GM19455 (cell line): Measurements from ENCODE around the gene NOVA2.

Source experiments
- ATAC-seq: cut with Tn5 transposase; IDR thresholded peaks from one replicate; pipeline ENCODE4 v1.9.1; 2021; ENCODE audit not compliant: unreplicated experiment

The NOVA2 gene, protein sequence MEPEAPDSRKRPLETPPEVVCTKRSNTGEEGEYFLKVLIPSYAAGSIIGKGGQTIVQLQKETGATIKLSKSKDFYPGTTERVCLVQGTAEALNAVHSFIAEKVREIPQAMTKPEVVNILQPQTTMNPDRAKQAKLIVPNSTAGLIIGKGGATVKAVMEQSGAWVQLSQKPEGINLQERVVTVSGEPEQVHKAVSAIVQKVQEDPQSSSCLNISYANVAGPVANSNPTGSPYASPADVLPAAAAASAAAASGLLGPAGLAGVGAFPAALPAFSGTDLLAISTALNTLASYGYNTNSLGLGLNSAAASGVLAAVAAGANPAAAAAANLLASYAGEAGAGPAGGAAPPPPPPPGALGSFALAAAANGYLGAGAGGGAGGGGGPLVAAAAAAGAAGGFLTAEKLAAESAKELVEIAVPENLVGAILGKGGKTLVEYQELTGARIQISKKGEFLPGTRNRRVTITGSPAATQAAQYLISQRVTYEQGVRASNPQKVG

DNA sequence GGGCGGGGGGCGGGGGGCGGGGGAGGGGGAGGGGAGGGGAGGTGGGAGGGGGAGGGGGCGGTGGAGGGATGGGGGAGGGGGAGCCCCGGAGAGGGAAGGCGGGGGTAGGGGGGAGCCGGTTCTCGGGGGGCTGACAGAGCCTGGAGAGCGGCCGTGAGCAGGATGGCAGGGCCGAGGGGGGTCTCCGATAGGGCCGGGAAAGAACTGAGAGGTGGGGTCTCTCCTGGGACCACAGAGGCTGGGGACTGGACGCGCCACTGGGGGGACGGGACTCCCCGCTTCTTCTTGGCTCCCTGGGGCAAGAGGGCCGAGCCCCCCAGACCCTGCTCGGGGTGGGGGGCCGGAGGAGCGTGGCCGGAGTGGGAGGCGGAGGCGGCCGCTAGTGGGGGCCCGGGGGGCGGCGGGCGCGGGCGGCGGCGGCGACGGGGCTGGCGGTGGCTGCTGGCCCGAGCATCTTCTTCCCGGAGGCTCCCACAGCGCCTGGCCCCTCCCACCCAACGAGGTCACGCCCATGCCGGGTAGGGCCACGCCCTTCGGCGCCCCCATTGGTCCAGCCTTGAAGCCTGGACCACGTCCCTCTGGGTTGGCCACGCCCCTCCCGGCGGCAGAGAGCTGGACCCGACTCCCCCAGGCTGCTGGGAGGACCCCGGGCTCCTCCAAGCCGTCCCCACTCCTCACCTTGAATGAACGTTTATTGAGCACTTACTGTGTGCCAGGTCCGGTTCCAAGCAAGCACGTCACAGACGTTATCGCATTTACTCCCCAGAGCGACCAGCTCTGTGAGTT, at the start of gene NOVA2:
Gene NOVA2 (minus strand): TSS at position 313 of the 786 bp plus-strand sequence. CDS start 514 bp downstream, outside the sequence.
- ATAC-seq, result no peak

DNA sequence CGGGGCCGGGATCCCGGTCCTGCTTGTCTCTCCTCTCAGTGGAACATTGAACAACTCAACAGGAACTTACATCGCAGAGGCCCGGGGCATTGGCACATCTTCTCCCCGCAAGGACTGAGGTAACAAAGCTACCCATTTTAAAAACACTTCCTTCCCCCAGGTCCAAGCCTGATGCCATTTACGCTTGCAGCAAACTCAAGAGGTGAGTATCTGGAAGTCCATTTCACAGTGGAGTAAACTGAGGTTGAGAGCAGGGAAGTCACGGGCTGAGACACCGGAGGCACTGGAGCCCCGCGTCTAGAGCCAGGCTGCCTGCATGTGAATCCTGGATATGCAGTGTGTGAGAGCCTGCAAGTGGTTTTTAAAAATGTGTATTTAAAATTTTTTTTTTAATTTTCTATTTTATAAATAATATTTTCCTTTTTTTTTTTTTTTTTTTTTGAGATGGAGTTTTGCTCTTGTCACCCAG, 49.7 kb upstream of the NOVA2 start:
- no peak for ATAC-seq

DNA sequence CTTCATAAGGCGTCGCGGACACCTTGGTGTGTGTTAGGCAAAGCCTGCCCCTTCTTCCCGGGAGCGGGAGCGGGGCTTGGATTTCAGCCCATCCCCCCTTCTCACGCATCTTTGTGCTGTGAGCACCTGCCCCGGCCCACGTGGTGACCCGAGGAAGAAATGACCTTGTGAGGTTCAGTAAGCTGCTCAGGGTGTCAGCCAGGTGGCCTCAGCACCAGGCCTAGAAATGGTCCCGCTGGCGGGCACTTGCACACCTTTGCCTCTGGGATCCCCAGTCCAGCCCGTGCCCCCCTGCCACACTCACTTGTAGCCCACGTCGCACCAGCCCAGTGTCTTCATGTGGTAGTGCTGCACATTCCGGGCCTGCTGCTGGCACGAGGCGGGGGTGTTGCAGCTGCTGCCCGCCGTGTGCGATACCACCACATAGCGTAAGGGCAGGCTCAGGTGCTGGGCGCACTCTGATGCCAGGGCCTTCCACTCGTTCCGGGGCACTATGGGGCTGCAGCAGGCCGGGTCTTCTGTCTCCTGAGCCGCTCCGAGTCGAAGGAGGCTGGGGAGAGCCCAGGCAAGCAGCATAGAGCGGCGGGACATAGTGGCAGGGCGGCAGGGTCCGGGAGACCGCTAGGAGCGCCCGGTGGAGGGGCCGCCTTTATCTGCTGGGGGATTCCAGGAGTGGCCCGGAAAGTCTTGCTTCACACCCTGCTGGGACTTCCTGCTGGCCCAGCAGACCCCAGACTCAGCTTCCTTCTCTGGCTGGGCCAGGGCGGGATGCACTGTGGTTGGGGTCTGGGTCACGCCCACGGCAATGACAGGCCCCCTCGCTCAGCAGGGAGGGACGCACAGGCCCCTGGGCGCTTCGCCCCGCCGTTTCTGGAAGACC, 49.0 kb upstream of the NOVA2 start, which contains the start of gene PGLYRP1:
Gene PGLYRP1 (minus strand): TSS at position 623 of the 880 bp plus-strand sequence. CDS start 32 bp downstream, at position 591.
- no peak for ATAC-seq

DNA sequence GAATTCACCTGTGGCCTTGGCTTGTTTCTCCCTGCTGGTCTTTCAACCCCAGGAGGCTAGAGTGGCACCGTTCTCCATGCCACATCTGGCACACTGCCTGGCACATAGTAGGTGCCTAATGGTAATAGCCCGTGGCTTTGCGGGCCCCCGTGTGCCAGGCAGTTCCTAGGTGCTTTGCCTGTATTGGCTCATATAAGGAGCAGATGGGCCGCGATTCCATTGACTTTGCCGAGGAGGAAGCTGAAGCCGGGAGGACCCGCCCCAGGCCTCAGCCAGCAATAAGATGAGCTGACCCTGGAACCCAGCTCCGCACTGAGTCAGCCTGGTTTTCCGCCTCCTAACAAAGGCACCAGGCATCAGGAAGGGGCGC, 48.4 kb upstream of the NOVA2 start:
- no peak for ATAC-seq

DNA sequence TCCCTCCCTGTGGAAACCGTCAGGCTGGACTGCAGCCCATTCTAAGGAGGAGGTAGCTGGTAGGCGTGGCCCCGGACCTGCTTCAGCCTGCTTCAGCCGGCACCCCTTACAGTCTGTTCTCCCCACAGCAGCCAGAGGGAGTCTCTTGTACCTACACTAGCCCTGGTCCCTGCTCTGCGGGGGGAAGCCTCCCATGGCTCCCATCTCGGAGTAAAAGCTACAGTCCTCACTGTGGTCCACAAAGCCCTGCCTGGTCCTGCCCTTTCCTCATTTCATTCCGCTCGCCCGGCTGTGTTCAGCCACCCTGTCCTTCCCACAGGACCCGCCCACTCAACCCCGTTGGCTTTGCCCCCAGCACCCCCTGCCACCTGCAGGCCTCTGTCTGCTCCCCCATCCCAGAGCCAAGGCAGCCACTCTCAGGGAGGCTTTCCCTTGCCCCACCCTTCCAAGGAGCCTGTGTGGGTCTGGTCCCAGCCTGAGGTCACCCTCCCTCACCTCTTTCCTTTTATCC, 47.9 kb upstream of the NOVA2 start:
- ATAC-seq, result no peak

DNA sequence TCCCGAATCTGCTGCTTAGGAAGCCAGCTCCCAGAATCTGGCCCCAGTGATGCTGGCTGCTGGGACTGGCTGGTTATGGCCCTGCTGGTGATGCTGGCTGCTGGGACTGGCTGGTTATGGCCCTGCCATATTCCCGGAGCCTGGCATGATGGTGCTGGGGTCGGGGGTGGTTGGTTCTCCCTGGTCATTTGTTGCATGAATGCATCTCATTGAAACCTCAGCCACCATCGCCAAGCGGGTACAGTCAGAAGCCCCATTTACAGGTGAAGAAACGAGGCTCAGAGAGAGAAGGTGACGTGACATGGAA, 47.1 kb upstream of the NOVA2 start:
- no peak for ATAC-seq

DNA sequence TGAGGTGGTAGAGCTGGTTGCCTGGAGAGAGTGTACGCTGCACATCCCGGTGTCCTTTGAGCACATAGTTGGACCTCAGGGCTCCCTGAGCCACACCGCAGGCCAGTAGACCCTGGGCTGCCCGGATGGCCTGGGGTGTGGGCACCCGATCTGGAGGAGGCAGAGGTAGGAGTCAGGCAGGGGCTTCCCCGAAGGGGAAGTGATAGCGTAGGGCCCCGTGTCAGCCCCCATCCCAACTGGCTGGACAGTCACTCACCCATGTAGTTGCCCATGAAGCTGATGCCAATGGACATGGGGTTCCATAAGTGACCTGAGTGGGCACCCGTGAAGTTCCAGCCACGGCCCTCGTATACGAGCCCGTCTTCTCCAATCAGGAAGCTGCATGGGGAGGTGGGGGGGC, 45.6 kb upstream of the NOVA2 start:
- no peak for ATAC-seq

DNA sequence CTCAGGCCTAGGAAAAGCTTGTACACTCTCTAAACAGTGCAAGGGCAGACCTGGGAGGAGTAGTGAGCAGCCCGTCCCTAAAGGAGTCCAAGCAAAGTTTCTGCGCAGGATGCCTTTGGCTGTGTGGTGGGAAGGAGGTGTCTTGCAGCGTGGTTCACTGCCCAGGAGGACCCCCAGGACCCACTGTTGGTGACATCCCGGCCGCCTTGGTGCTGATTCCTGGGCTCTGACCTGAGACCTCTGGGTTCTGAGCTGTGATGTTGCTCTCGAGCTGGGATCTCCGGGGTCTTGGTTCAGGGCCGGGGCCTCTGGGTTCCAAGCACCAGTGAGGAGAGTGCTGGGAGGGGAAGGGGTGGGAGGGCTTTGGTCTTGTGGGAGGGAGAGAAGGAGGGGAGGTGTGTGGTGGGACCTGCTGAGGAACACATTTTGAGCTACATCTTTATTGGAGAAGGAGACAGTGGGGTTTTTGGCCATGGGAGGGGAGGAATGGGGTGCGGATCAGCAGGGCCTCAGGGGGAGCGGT, 45.1 kb upstream of the NOVA2 start:
- no peak for ATAC-seq

DNA sequence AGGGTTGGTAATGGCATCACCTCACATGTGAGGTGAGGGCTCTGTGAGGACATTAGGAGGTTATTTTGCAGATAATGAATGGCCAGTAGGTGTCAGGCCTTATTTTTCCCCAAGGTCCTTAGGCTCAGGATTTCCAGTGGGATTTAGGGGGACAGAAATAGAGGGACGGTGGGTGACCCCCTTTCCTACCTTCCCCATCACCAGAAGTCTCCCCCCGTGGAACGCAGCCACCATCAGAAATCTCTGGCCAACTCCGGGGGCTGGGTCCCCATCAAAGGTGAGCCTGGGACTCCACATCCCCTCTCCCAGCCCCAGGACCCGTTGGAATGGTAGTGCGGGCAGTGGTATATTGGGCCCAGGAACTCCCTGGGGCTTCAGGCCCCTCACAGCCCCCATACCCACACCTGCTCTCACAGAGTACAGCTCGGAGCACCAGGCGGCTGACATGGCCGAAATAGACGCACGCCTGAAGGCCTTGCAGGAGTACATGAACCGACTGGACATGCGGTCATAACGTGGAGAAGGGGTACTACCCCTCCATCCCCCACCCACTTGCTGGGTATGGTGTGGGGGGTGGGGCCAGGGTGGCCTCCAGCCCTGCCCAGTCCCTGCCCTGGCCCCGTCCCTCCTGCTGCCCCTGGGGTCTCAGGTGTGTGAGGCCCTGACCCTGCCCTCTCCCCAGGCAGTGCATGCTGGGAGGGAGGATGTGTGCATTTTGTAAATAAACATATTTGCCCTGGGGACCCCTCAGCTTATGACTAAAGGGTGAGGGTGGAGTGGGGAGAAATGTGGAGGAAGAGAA, 44.4 kb upstream of the NOVA2 start:
- ATAC-seq, result no peak

DNA sequence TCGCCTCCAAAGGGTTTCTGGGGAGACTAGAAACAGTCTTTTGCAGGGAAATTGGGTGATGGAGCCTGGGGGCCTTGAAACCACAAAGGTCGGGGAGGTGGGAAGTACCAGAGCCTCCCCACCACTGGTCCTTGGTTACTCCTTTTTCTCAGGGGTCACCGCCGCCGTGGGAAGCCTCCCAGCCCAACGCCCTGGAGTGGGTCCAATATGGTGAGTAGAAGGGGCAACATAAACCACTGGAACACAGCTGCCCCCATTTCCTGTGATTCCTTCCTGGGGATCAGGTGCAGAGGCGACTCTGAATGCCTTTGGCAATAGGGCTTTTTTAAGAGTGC, 43.4 kb upstream of the NOVA2 start:
- no peak for ATAC-seq

DNA sequence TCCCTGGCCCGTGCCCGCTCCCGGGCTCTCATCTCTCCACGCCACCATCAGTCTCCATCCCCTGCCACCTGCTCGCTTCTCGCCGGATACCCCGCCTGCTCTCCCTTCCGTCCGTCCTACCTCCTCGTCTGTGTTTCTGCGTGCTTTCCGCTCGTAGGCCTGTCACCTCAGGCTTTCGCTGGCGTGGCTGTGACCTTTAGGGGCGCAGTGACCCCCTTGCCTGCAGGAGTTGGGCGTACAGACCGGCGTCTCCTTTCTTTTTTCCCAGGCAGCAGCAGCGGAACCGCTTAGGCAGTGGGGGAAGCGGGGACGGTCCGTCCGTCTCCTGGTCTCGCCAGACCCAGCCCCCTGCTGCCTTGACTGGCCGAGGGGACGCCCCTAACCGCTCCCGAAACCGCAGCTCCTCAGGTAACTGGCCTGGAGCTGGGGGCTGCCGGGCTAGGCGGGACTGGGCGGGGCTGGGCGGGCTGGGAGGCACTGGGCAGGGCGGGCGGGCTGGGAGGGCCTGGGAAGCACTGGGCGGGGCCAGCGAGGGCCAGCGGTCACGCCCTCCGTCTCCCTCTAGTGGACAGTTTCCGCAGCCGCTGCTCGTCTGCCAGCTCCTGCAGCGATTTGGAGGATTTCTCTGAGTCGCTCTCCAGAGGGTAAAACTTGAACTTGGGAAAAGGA, 42.9 kb upstream of the NOVA2 start:
- ATAC-seq, result peak; percentile 73

DNA sequence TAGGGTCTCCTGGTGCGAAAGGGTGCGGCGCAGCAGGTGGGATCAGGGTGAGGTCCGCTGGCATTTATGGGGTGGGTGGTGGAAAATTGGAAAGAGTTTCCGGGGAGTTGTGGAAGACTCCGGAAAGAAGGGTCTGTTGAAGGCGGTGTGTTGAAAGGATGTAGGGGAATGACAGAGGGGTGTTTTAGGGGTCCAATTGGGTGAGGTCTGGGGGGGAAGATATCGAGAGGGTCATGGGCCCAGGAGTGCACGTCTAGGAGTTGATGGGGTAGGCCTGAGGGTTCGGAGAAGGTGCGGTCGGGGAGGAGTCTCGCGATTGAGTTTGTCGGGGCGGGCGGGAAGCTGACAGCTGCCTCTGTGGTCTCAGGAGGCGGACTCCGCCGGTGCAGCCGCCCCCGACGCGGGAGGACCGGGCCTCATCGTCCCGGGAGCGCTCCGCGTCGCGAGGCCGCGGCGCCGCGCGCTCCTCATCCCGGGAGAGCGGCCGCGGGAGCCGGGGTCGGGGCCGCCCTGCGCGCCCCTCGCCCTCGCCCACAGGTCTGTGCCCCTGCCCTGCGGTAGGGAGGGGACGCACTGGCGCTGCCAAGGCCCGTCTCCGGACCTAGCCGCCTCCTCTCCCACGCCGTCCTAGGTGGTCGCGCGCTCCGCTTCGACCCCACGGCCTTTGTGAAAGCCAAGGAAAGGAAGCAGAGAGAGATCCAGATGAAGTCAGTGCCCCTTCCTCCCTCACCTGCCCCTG, 42.2 kb upstream of the NOVA2 start:
- ATAC-seq, result no peak

DNA sequence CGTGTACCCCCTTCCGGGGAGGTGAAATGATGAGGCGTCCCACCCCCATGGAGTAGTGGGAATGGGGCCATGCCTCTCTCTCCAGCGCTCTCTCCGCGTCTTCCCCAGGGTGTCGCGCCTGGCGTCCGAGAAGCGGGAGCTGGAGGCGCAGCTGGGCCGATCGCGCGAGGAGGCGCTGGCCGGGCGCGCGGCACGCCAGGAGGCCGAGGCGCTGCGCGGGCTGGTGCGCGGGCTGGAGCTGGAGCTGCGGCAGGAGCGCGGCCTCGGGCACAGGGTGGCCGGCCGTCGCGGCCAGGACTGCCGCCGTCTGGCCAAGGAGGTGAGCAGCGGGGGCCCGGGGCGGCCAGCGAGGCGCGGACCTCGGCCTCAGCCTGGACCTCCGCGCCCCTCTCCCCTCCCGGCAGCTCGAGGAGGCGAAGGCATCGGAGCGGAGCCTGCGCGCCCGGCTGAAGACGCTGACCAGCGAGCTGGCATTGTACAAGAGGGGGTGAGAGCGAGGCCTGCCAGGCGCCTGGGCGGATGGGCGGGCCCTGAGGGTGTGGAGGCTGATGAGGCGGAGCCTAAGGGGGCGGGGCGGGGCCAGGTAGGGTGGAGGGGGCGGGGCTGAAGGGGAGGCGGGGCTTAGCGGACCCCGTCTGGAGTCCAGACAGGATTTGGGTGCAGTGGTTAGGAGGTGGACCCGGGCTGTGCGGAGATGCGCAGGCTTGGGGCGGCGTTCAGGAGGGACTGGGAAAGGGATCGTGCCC, 41.4 kb upstream of the NOVA2 start:
- no peak for ATAC-seq

DNA sequence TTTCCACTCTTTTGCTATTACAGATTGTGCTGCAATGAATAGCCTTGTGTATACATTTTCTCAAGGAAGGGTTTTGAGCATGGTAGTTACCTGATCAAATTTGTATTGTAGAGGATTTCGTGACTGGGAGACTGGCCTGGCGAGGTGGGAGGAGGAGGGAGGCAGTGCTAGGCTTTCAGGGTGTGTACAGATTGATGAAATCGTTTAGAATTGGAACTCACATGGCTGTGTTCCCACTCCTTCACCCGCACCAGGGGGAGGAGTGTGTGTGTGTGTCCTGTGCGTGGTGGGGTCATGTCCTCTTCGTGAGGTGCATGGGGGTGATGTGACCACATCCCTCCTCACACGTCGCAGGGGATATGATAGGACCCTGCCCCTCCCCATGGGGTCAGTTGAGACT, 40.9 kb upstream of the NOVA2 start:
- ATAC-seq, result no peak

DNA sequence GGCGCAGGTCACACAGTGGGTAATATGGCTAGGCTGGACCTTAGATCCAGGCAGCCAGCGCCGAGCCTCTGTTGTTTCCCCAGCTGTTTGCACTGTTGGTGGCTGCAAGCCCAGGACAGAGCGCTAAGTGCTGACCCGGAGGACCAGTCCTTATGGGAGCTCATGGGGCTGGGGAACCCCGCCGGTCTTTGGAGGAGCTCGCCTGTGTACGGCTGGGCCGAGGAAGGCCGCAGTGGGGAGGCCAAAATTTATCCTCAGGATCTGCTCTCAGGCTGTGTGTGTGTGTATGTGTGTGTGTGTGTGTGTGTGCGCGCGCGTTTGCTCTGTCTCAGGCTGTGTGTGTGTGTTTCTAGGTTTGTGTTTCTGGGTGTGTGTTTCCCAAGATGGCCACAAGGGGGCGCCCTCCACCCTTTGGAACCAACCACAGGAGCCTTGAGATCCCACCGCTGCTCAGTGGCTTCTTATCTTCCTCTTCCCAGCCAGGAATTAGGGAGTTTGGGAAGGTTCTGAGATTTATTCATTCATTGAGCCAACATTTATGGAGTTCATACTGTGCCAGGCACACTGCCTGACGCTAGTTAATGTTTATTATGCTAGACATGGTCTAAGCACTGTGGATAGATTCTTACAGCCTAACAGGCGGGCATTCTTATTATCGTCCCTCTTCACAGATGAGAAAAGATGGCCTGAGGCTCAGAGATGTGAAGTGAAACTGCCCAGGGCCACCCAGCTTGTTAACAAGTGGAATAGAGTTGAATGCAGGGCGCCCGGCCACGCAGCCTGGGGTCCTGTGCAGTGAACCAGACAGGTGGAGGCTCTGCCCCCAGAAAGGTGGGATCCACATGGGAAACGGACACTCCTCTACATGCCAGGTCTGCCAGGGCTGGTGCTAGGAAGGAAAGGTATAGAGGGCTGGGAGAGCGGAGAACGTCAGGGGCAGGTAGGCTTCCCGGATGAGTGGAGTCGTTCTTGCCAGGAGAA, 36.2 kb upstream of the NOVA2 start:
- no peak for ATAC-seq

DNA sequence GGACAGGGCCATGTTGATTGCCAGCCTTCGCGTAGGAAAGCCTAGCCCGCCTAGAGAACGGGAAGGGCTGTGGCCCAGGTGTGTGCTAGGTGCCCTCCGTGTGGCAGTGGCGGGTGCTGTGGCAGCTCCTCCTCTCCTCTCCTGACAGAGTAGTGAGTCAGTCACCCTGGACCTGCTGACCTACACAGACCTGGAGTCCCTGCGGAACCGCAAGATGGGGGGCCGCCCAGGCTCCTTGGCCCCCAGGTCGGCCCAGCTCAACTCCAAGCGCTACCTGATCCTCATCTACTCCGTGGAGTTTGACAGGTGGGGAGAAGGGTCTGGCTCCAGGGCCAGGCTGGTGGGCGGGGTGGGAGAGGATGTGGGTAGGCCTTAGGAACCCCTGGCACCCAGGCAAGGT, 32.7 kb upstream of the NOVA2 start:
- no peak for ATAC-seq
